Measurements from ENCODE around the gene ZNF205.
"Not testable (repeated sequence)": the region's sequence is repeated elsewhere in the genome, so short reads cannot be mapped to it uniquely, and the experiment has no call there.

ZNF205 gene

DNA sequence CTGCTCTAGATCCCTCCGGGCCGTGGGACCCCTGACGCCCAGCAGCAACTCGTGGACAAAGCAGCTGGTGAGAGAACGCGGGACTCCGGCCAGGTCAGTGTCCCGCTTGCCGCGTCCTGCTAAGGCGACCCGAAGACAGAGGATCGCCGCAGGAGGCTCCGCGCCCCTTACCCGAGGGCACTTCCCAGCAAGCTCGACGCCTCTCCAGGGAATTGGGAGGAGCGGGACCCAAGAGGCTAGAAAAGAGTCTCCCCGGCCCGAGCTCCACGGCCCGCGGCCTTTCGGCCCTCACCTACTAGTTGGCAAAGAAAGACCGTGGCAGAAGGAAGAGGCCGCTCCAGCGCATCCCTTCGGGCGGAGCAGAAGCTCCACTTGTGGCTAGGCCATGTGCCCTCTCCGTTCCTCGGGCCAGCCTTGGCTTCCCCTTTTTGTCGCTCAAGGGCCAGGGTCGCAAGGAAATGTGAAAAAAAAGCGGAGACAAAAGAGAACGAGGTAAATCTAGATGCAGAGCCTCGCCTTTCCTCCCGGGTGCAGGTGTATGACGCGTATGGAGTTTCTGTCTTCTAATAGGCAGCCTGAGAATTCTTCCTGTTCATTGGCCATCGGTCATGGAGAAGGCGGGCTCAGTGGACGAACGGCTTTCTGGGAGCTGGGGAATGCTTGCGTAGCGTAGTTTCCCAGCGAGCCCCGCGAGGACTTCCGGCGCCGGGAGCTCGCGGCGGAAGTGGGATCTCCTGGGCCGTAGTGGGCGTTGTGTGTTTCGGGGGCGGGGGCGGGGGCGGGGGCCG, 22.1 kb downstream of the ZNF205 start, which contains the start of gene ZNF213:
Gene ZNF213 (plus strand): TSS at position 692 of the 788 bp plus-strand sequence. CDS start 2,252 bp downstream, outside the sequence.
- DNase-seq (ENCODE audit: low spot score), result peak; percentile 98

- no peak for DNase-seq (ENCODE audit: low spot score)
Measured at GRCh38 chr16:3135126-3135715, 22.8 kb downstream of the ZNF205 start.

GRCh38 chr16:3137267-3137666, 24.9 kb downstream of the ZNF205 start:
- DNase-seq (ENCODE audit: low spot score), result no peak

GRCh38 chr16:3138342-3138741, 26.0 kb downstream of the ZNF205 start:
- DNase-seq (ENCODE audit: low spot score), result no peak

GRCh38 chr16:3138823-3139426, 26.5 kb downstream of the ZNF205 start:
- no peak for DNase-seq (ENCODE audit: low spot score)

DNA sequence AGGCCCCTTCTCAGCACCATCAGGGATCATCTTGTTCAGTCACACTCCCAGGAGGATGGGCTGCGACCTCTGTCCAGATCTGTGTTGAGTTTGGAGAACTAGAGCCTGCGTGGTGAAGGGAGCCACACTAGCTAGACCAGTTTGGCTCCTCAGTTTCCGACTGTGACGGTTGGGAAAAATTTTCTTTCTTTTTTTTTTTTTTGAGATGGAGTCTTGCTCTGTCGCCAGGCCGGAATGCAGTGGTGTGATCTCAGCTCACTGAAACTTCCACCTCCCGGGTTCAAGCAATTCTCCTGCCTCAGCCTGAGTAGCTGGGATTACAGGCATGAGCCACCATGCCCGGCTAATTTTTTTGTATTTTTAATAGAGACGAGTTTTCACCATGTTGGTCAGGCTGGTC, 27.2 kb downstream of the ZNF205 start:
- DNase-seq (ENCODE audit: low spot score), result not testable (repeated sequence)

GRCh38 chr16:3140603-3141427, 28.4 kb downstream of the ZNF205 start:
- no peak for DNase-seq (ENCODE audit: low spot score)

DNA sequence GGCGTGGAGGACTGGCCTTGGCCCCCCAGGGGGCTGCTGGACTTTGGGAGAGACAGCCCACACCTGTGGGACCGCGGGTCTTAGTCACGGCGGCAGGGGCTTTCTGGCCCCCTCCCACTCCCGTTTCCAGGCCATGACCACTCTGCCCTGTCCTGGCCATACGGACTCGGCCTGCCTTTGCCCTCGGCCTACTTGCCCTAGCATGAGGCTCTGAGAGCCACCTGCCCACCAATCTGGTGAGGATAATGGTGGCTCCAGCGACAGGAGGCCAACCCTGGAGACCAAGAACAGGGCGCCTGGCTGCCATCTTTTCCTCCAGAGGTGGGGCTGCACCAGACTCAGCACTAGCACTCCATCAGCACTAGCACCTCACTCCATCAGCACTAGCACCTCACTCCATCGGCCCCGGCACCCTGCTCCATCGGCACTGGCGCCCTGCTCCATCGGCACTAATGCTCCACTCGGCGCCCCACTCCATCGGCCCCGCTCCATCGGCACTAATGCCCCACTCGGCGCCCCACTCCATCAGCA, 29.5 kb downstream of the ZNF205 start:
- DNase-seq (ENCODE audit: low spot score), result no peak

DNA sequence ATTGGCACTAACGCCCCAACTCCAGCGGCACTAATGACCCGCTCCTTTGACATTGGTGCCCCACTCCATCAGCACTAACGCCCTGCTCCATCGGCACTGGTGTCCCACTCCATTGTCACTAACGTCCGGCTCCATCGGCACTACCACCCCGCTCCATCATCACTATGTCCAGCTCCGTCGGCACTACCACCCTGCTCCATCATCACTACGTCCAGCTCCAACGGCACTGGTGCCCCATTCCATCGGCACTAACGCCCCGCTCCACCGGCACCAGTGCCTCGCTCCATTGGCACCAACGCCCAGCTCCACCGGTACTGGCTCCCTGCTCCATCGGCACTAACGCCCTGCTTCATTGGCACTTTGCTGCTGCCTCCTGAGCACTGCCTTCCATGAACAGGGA, 29.9 kb downstream of the ZNF205 start:
- DNase-seq (ENCODE audit: low spot score), result no peak

DNA sequence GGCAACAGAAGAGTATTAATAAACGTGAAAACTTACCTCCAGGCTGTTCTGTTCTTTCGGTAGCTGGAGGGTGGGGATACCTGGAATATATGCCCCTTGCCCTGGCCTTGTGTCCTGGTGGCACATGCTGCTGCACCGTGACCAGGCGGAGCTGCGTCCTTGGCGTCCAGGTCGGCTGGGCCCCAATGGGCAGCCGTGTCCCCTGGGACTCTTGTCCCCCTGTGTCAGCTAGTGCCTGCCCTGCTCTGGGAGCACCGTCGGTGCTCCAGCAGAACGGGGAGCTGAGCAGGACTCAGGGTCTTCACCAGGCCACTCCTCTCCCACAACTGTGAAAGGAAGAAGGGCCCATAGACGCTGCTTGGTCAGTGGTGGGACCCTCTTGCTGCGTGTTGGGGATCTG, 30.4 kb downstream of the ZNF205 start:
- DNase-seq (ENCODE audit: low spot score), result no peak

- no peak for DNase-seq (ENCODE audit: low spot score)
Measured at GRCh38 chr16:3143189-3143588, 30.8 kb downstream of the ZNF205 start.

DNA sequence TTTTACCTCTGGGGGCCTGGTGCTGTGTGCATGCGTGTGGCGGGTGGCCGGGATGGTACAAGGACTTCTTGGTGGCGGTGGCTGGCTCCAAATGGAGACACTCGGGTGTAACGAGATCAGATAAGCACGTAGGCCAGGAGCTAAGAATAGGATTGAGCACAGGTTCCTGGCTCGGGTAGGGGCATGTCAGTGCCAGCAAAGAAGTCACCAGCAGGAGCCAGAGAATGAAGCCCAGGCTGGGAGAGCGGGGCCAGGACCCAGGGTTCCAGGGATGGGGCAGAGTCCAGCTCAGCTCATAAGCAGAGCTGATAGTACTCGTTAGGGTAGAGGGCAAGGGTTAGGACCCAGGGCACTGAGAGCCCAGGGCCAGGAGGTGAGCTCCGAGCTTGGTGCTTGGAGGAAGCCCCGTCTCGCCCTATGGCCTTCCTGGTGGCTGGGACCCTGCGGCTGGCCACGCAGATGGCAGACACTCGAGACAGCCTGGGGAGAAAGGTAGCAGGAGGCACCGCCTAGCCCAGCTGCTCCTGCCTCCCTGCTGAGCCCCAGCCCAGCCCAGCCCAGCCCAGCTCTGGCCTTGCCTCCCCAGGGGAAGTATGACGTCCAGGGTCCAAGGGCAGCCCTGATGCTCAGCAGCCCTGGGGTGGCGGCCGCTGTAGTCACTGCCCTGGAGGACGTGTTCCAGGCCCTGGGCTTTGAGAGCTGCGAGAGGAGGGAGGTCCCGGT, 31.4 kb downstream of the ZNF205 start:
- no peak for DNase-seq (ENCODE audit: low spot score)

DNA sequence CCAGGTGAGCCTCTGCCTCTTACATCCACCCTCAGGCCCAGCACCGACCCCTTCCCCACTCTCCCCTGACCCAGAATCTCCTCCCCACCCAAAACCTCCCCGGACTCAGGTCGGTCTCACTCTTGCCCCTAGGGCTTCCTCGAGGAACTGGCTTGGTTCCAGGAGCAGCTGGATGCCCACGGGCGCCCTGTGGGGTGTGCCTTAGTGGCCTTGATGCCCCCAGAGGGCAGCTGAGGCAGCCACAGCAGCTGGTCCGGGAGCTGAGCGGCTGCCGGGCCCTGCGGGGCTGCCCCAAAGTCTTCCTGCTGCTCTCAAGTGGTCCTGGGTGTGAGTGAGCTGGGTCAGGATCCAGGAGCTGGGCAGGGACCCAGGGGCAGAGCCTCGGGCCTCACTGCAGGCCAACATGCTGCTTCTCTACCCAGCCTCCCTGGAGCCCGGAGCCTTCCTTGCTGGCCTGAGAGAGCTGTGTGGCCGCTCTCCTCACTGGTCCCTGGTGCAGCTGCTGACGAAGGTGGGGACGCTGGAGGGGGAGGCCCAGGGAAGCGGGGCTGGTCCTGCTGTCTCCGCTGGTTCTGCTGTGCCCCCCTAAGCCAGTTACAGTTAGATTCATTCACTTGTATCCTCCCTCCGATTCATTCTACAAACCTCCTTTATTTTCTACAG, 32.1 kb downstream of the ZNF205 start:
- DNase-seq (ENCODE audit: low spot score), result no peak

GRCh38 chr16:3145151-3145550, 32.8 kb downstream of the ZNF205 start:
- DNase-seq (ENCODE audit: low spot score), result no peak

DNA sequence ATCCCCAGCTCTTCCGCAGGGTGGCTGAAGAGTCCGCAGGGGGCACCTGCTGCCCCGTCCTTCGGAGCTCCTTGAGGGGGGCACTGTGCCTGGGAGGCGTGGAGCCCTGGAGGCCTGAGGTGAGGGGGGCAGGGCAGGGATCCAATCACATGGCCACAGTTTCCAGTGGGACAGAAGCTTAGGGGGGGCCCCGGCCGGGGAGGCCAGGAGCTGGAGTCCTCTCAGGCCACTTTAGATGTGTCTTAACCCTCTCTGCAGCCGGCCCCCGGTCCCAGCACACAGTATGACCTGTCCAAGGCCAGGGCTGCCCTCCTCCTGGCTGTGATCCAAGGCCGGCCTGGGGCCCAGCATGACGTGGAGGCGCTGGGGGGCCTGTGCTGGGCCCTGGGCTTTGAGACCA, 33.3 kb downstream of the ZNF205 start:
- no peak for DNase-seq (ENCODE audit: low spot score)

- no peak for DNase-seq (ENCODE audit: low spot score)
Measured at GRCh38 chr16:3147046-3147756, 34.8 kb downstream of the ZNF205 start.

GRCh38 chr16:3147757-3148104, 35.3 kb downstream of the ZNF205 start:
- no peak for DNase-seq (ENCODE audit: low spot score)

DNA sequence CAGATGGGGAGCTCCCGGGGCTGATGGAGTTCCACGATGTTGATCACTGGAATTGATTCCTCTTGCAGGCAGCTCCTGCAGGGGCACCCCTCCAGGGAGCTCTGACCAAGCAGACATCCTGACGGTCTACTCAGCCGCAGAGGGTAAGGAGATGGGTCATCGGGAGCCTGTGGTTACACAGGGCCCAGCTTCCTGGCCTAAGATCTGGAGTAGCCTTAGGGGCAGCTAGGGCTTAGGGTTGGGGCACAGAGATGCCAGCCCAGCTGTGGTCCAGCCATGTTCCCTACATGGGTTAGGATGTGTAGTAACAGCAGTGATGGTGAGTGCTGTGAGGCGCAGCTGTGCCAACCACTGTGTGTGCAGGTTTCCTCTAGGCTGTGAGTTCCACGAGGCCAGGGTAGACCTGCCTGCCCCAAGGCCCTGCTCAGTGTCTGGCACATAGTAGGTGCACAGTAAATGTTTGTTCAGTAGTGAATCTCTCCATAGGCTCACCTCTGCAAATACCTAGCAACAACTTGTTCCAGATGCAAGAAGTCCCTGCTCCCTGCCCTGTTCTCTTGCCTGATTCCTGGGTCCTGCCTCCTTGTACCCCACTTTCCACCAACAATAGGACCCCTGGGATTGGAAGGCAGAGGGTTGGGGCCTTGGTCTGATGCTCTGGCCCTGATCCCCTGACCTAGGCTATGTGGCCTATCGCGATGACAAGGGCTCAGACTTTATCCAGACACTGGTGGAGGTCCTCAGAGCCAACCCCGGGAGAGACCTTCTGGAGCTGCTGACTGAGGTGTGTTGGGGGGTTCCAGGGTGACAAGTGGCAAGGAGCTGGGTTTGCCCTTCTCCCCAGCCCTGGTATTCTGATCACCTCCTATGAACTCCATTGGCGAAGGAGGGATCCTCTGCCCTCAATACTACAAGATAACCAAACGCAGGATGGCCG, 36.1 kb downstream of the ZNF205 start:
- DNase-seq (ENCODE audit: low spot score), result no peak

- no peak for DNase-seq (ENCODE audit: low spot score)
Measured at GRCh38 chr16:3149193-3149530, 36.8 kb downstream of the ZNF205 start.

Data from kidney capillary endothelial cell (primary cell).